H9 (cell line): ENCODE results near the gene SLC30A3. TPM values are rescaled to one million over a fixed set of nuclear protein-coding genes. Genes with fewer than 3 reads are reported as not detected.

Source experiments
- DNase-seq: peaks from one replicate; pipeline ENCODE4 v3.0.0-alpha.2; 2017
- H2AFZ ChIP-seq: one replicate; pipeline ENCODE4 v1.6.1; 2013; ENCODE audit warnings: mild to moderate bottlenecking, low read length, control low read depth, moderate library complexity
- H2AK5ac ChIP-seq: 2 replicates; pipeline ENCODE4 v1.6.1; 2013; ENCODE audit warnings: low read length, control low read depth, mixed read lengths; ENCODE audit not compliant: insufficient read length
- H2BK120ac ChIP-seq: one replicate; pipeline ENCODE4 v1.6.1; 2013; ENCODE audit warnings: low read depth, mild to moderate bottlenecking, low read length, control low read depth, inconsistent platforms; ENCODE audit not compliant: poor library complexity, severe bottlenecking
- H2BK12ac ChIP-seq: 2 replicates; pipeline ENCODE4 v1.6.1; 2013; ENCODE audit warnings: low read length, control low read depth, mixed read lengths, low read depth; ENCODE audit not compliant: insufficient read length
- H2BK15ac ChIP-seq: 2 replicates; pipeline ENCODE4 v1.6.1; 2013; ENCODE audit warnings: low read depth, low read length, control low read depth
- H2BK20ac ChIP-seq: one replicate; pipeline ENCODE4 v1.6.1; 2013; ENCODE audit warnings: low read depth, mild to moderate bottlenecking, low read length, control low read depth, inconsistent platforms; ENCODE audit not compliant: poor library complexity, severe bottlenecking
- H2BK5ac ChIP-seq: 2 replicates; pipeline ENCODE4 v1.6.1; 2013; ENCODE audit warnings: low read length, control low read depth, mixed read lengths; ENCODE audit not compliant: insufficient read length
- H3K14ac ChIP-seq: 2 replicates; pipeline ENCODE4 v1.6.1; 2013; ENCODE audit warnings: low read length, control low read depth; ENCODE audit not compliant: insufficient read depth
- H3K18ac ChIP-seq: 2 replicates; pipeline ENCODE4 v1.6.1; 2013; ENCODE audit warnings: low read depth, mild to moderate bottlenecking, mixed read lengths, low read length, control low read depth; ENCODE audit not compliant: insufficient read length
- H3K23ac ChIP-seq: 2 replicates; pipeline ENCODE4 v1.6.1; 2013; ENCODE audit warnings: low read length, control low read depth, mixed read lengths, low read depth; ENCODE audit not compliant: insufficient read length
- H3K23me2 ChIP-seq: 2 replicates; pipeline ENCODE4 v1.6.1; 2013; ENCODE audit warnings: low read depth, mild to moderate bottlenecking, mixed read lengths, low read length, control low read depth; ENCODE audit not compliant: insufficient read length, poor library complexity, severe bottlenecking
- H3K27ac ChIP-seq: 2 replicates; pipeline ENCODE4 v1.5.1; 2013; ENCODE audit warnings: low read length, control low read depth, mixed read lengths, low read depth; ENCODE audit not compliant: insufficient read length
- H3K27me3 ChIP-seq: 2 replicates; pipeline ENCODE4 v1.6.1; 2013; ENCODE audit warnings: low read length, control low read depth, inconsistent platforms; ENCODE audit not compliant: insufficient read depth
- H3K4ac ChIP-seq: 2 replicates; pipeline ENCODE4 v1.6.1; 2013; ENCODE audit warnings: low read depth, mild to moderate bottlenecking, control low read depth, inconsistent platforms, low read length, moderate library complexity
- H3K4me1 ChIP-seq: 2 replicates; pipeline ENCODE4 v1.6.1; 2013; ENCODE audit warnings: low read length, control low read depth, inconsistent platforms; ENCODE audit not compliant: insufficient read depth
- H3K4me2 ChIP-seq: 2 replicates; pipeline ENCODE4 v1.6.1; 2013; ENCODE audit warnings: low read length, control low read depth, mixed read lengths; ENCODE audit not compliant: insufficient read length, insufficient read depth
- H3K56ac ChIP-seq: 2 replicates; pipeline ENCODE4 v1.6.1; 2013; ENCODE audit warnings: low read depth, mild to moderate bottlenecking, mixed read lengths, low read length, control low read depth; ENCODE audit not compliant: insufficient read length
- H3K79me1 ChIP-seq: 2 replicates; pipeline ENCODE4 v1.6.1; 2013; ENCODE audit warnings: low read depth, mild to moderate bottlenecking, moderate library complexity, low read length, control low read depth, inconsistent platforms; ENCODE audit not compliant: insufficient read depth, poor library complexity, severe bottlenecking
- H3K79me2 ChIP-seq: 2 replicates; pipeline ENCODE4 v1.6.1; 2013; ENCODE audit warnings: low read length, control low read depth, inconsistent platforms; ENCODE audit not compliant: insufficient read depth
- H3K9ac ChIP-seq: 2 replicates; pipeline ENCODE4 v1.6.1; 2013; ENCODE audit warnings: low read length, control low read depth, mixed read lengths; ENCODE audit not compliant: insufficient read length; ENCODE audit errors: extremely low read depth
- H3K9me3 ChIP-seq: one replicate; pipeline ENCODE4 v1.6.1; 2013; ENCODE audit warnings: low read depth, low read length, inconsistent platforms; ENCODE audit not compliant: control insufficient read depth
- H3T11ph ChIP-seq: one replicate; pipeline ENCODE4 v1.6.1; 2013; ENCODE audit warnings: mild to moderate bottlenecking, low read length, control low read depth, inconsistent platforms
- H4K20me1 ChIP-seq: one replicate; pipeline ENCODE4 v1.6.1; 2013; ENCODE audit not compliant: control insufficient read depth, insufficient read length, insufficient read depth
- H4K5ac ChIP-seq: 2 replicates; pipeline ENCODE4 v1.6.1; 2013; ENCODE audit warnings: low read depth, mild to moderate bottlenecking, mixed read lengths, low read length, control low read depth; ENCODE audit not compliant: insufficient read length
- H4K8ac ChIP-seq: replicated peaks from 2 replicates; pipeline ENCODE4 v1.6.1; 2013; ENCODE audit warnings: low read length, control low read depth, mixed read lengths, low read depth; ENCODE audit not compliant: insufficient read length
- H4K91ac ChIP-seq: 2 replicates; pipeline ENCODE4 v1.6.1; 2013; ENCODE audit warnings: low read depth, mild to moderate bottlenecking, moderate library complexity, mixed read lengths, low read length, control low read depth; ENCODE audit not compliant: insufficient read length
- H3K27ac Mint-ChIP-seq, 3 experiments: 2 replicates in 2 of 3; 3 replicates in 1 of 3; pipeline ENCODE4 v1.8.0; 2020 to 2021; ENCODE audit warnings: mixed read lengths in 3 of 3, mild to moderate bottlenecking in 1 of 3, moderate library complexity in 1 of 3
- H3K27me3 Mint-ChIP-seq: 2 replicates; pipeline ENCODE4 v1.8.0; 2021; ENCODE audit warnings: low read depth, mild to moderate bottlenecking, moderate library complexity, mixed read lengths
- H3K36me3 Mint-ChIP-seq, 3 experiments: 2 replicates in 2 of 3; 3 replicates in 1 of 3; pipeline ENCODE4 v1.8.0; 2020 to 2021; ENCODE audit warnings: low read depth in 3 of 3, mixed read lengths in 3 of 3; ENCODE audit not compliant: insufficient read depth in 1 of 3
- H3K4me1 Mint-ChIP-seq, 2 experiments: 2 replicates each; pipeline ENCODE4 v1.8.0; 2020; ENCODE audit warnings: mixed read lengths in 2 of 2
- H3K4me3 Mint-ChIP-seq, 2 experiments: 2 replicates in 1 of 2; 3 replicates in 1 of 2; pipeline ENCODE4 v1.8.0; 2020 to 2021; ENCODE audit warnings: mild to moderate bottlenecking in 2 of 2, mixed read lengths in 2 of 2, moderate library complexity in 1 of 2
- H3K9me3 Mint-ChIP-seq, 2 experiments: 2 replicates in 1 of 2; 3 replicates in 1 of 2; pipeline ENCODE4 v1.8.0; 2020; ENCODE audit warnings: mild to moderate bottlenecking in 2 of 2, mixed read lengths in 2 of 2, moderate library complexity in 1 of 2
- CTCF ChIP-seq: fragments of 200-600 bp; sonication (generic); conservative IDR thresholded peaks from 3 replicates; pipeline ENCODE4 v1.8.0; 2021; ENCODE audit warnings: antibody characterized with exemption, mild to moderate bottlenecking
- WGBS: extraction: QIAGEN DNeasy Blood & Tissue Kit; methylation state at CpG from one replicate; pipeline ENCODE4 v1.1.7; 2013; ENCODE audit warnings: missing lambda C conversion rate, low lambda C conversion rate, mixed read lengths; ENCODE audit not compliant: insufficient read length; ENCODE audit errors: extremely low coverage; 5-methylcytosine and 5-hydroxymethylcytosine counted together
- total RNA-seq: library from RNA; stranded (reverse); gene quantifications from 2 replicates; pipeline ENCODE4 v1.2.1, GENCODE V29; 2021

Gene SLC30A3
- total RNA-seq, 1 experiment from 2014 or later: 2.5 TPM

DNA sequence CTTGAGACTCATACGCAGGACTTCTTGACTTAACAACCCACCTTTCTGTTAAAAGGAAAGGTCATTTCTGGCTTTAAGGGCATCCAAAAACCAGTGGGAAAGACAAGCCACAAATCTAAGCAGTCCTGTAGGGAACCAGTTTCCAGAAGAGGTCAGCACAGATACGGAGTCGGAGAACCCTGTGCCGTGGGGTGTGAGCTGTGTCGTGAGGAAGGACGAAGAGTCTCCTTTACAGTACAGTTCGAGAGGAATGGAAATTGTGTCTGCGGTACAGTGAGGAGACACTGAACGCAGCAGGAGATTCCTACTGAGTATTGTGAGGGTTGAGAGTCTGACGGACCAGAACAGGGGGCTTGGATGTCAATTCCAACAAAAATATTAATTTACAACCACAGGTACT is 17.7 kb downstream of the SLC30A3 start:
- TF ChIP-seq CTCF: no peak
- H3K4me3 Mint-ChIP-seq: no peak overlapping the region
- no peak overlapping the region for H3K18ac ChIP-seq
- H3K27ac ChIP-seq: no peak overlapping the region
- no peak overlapping the region for H3K56ac ChIP-seq
- H3K4me1 Mint-ChIP-seq: no peaks in the 10 kb centered on the region
- no peak overlapping the region for H2AK5ac ChIP-seq
- no peak overlapping the region for H2AFZ ChIP-seq
- H3K27me3 ChIP-seq: no peaks in the 10 kb centered on the region
- no peaks in the 10 kb centered on the region for H3K9me3 ChIP-seq
- no CpG with 5 or more reads among the region's 10 CpGs for WGBS
- H4K8ac ChIP-seq: no peak overlapping the region
- no peak overlapping the region for H2BK15ac ChIP-seq
- no peak overlapping the region for H3K4me2 ChIP-seq
- peaks cover 27 to 51% (median 43%) of the 10 kb centered on the region in 3 experiments for H3K36me3 Mint-ChIP-seq
- peaks cover 14% of the 10 kb centered on the region for H3K27me3 Mint-ChIP-seq
- no peak overlapping the region for H3K14ac ChIP-seq
- no peak overlapping the region for H2BK120ac ChIP-seq
- no peak overlapping the region for H3T11ph ChIP-seq
- H3K79me2 ChIP-seq: no peaks in the 10 kb centered on the region
- H3K4me1 ChIP-seq: no peaks in the 10 kb centered on the region
- H2BK12ac ChIP-seq: no peak overlapping the region
- H4K20me1 ChIP-seq: no peaks in the 10 kb centered on the region
- no peak overlapping the region for H3K23ac ChIP-seq
- no peak overlapping the region for H3K4ac ChIP-seq
- H3K27ac Mint-ChIP-seq: peak overlapping the region in 1 of 3 experiments; percentile 81; a peak in 3 of 7 replicates
- no peak for DNase-seq
- no peak overlapping the region for H4K5ac ChIP-seq
- no peak overlapping the region for H2BK5ac ChIP-seq
- no peaks in the 10 kb centered on the region for H3K23me2 ChIP-seq
- H3K9ac ChIP-seq: no peak overlapping the region
- H3K79me1 ChIP-seq: no peaks in the 10 kb centered on the region
- no peaks in the 10 kb centered on the region for H3K9me3 Mint-ChIP-seq
- no peak overlapping the region for H2BK20ac ChIP-seq
- no peak overlapping the region for H4K91ac ChIP-seq
